ENCODE data around the gene CSGALNACT2.

GRCh38 chr10:43122096-43122495, 16.1 kb upstream of the CSGALNACT2 start:
- TF ChIP-seq, protein P1, sequence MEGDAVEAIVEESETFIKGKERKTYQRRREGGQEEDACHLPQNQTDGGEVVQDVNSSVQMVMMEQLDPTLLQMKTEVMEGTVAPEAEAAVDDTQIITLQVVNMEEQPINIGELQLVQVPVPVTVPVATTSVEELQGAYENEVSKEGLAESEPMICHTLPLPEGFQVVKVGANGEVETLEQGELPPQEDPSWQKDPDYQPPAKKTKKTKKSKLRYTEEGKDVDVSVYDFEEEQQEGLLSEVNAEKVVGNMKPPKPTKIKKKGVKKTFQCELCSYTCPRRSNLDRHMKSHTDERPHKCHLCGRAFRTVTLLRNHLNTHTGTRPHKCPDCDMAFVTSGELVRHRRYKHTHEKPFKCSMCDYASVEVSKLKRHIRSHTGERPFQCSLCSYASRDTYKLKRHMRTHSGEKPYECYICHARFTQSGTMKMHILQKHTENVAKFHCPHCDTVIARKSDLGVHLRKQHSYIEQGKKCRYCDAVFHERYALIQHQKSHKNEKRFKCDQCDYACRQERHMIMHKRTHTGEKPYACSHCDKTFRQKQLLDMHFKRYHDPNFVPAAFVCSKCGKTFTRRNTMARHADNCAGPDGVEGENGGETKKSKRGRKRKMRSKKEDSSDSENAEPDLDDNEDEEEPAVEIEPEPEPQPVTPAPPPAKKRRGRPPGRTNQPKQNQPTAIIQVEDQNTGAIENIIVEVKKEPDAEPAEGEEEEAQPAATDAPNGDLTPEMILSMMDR (IDR thresholded peaks at IDR 0.05), result no peak
- TF ChIP-seq POLR2A (IDR thresholded peaks at IDR 0.05), result no peak

Data from adrenal gland (tissue), 5 donors.